Panc1 (cell line): ENCODE data around the gene ODC1. TPM values are rescaled to one million over a fixed set of nuclear protein-coding genes. Genes with fewer than 3 reads are reported as not detected.
"Not testable (repeated sequence)": the region's sequence is repeated elsewhere in the genome, so short reads cannot be mapped to it uniquely, and the experiment has no call there.

Experiments
- ATAC-seq: fragments of 200-7000 bp; cut with Tn5 transposase; 2 replicates; pipeline ENCODE4 v1.9.1; 2020; ENCODE audit warnings: mild to moderate bottlenecking, moderate library complexity
- BruUV-seq: library from RNA; stranded (reverse); fragments of 400-500 nt; replicated peaks from 2 replicates; lab custom pipeline; 2021; lab: Mats Ljungman, UMichigan
- CTCF ChIA-PET: fragments of 300-600 bp; sonication (Branson Sonifier 250); formaldehyde crosslinking; loops from one replicate; lab custom pipeline; 2022; ENCODE audit warnings: antibody characterized with exemption; lab: Charles Lee
- POLR2A ChIA-PET: fragments of 300-600 bp; sonication (Branson Sonifier 250); formaldehyde crosslinking; loops from one replicate; lab custom pipeline; 2022; ENCODE audit warnings: antibody characterized with exemption; lab: Charles Lee
- DNase-seq: peaks from one replicate; pipeline ENCODE4 v3.0.0-alpha.2; 2010; ENCODE audit warnings: low read depth, low spot score
- H3K27ac ChIP-seq: 2 replicates; pipeline ENCODE4 v1.5.1; 2011; ENCODE audit warnings: mild to moderate bottlenecking, low read length, inconsistent platforms
- H3K27me3 ChIP-seq: fragments of 200-500 bp; sonication (Bioruptor generic); 2 replicates; pipeline ENCODE4 v1.6.0; 2014; ENCODE audit warnings: low read length, inconsistent platforms; ENCODE audit not compliant: control insufficient read depth, insufficient read depth
- H3K36me3 ChIP-seq: fragments of 200-500 bp; sonication (Bioruptor generic); 2 replicates; pipeline ENCODE4 v1.5.1; 2014; ENCODE audit warnings: inconsistent platforms, mild to moderate bottlenecking, low read length, moderate library complexity; ENCODE audit not compliant: control insufficient read depth, insufficient read depth
- H3K4me1 ChIP-seq: 2 replicates; pipeline ENCODE4 v1.5.1; 2011; ENCODE audit warnings: inconsistent platforms, mild to moderate bottlenecking, low read length, moderate library complexity; ENCODE audit not compliant: control insufficient read depth, insufficient read depth
- H3K4me3 ChIP-seq, 2 experiments: 2 replicates each; pipeline ENCODE4 v1.5.1; 2011 to 2012; ENCODE audit warnings: low read depth in 2 of 2, low read length in 2 of 2, mild to moderate bottlenecking in 2 of 2, inconsistent platforms in 1 of 2, moderate library complexity in 1 of 2
- H3K9me3 ChIP-seq: fragments of 200-500 bp; sonication (Bioruptor generic); 2 replicates; pipeline ENCODE4 v1.5.1; 2014; ENCODE audit warnings: low read depth, mild to moderate bottlenecking, inconsistent platforms, low read length, moderate library complexity; ENCODE audit not compliant: control insufficient read depth, insufficient read depth
- CTCF ChIP-seq: fragments of 450-650 bp; IDR thresholded peaks from 2 replicates; pipeline ENCODE4 v1.5.1; 2017; ENCODE audit warnings: mild to moderate bottlenecking
- POLR2AphosphoS5 ChIP-seq: IDR thresholded peaks from 2 replicates; pipeline ENCODE4 v1.6.1; 2012; ENCODE audit warnings: mild to moderate bottlenecking, low read depth, low read length, moderate library complexity
- REST ChIP-seq, 2 experiments: IDR thresholded peaks; 2 replicates each; pipeline ENCODE4 v1.6.1; 2011 to 2012; ENCODE audit warnings: low read depth in 2 of 2, control low read depth in 1 of 2, low read length in 1 of 2, mild to moderate bottlenecking in 1 of 2, moderate library complexity in 1 of 2; ENCODE audit not compliant: insufficient read depth in 1 of 2
- SIN3A ChIP-seq: IDR thresholded peaks from 2 replicates; pipeline ENCODE4 v1.6.1; 2012; ENCODE audit warnings: low read depth, mild to moderate bottlenecking, low read length, moderate library complexity, borderline replicate concordance; ENCODE audit not compliant: insufficient read depth
- TCF7L2 ChIP-seq: IDR thresholded peaks from 2 replicates; pipeline ENCODE4 v1.6.1; 2011; ENCODE audit warnings: mild to moderate bottlenecking, low read depth, low read length, inconsistent platforms
- in situ Hi-C: cut with HindIII; loops from 2 replicates; pipeline ENCODE4 v1.10.0; 2016; ENCODE audit warnings: low sequenced_read_pairs, low pct_unique_long_range_greater_than_20kb
- intact Hi-C: fragments of 100-400 bp; cut with micrococcal nuclease; formaldehyde crosslinking; loops from one replicate; pipeline ENCODE4 v1.10.0; 2022; ENCODE audit not compliant: unreplicated experiment
- total RNA-seq: library from RNA; stranded (reverse); gene quantifications from one replicate; pipeline ENCODE4 v1.2.1, GENCODE V29; 2021; ENCODE audit not compliant: unreplicated experiment

ODC1 gene
- total RNA-seq, 1 experiment from 2014 or later, result 159 TPM

DNA sequence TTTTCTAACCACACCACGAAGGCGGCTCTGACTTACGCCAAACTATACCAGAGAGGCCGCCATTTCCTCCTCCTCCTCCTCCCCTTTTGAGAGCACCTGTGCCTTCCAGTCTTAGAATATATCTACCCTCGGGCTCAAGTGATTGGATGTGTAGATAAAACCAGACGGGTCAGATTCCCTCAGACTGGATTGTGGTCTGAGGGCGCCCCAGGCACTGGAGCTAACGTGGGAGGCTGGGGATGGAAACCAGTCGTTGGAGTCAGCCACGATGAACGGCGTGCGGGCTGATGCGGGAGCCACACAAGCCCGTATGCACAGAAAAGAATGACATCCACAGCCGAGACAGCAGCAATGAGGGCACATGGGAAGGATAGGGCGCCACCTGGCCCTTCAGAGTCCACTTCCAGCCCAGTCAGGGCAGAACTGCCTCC is 12.3 kb upstream of the ODC1 start:
- POLR2A ChIA-PET, result no interaction called here
- in situ Hi-C loops, result no loop called here
- no peaks in the 10 kb centered on the region for H3K36me3 ChIP-seq

GRCh38 chr2:10457846-10458598 is 9.9 kb upstream of the ODC1 start:
- no peak for TF ChIP-seq TCF7L2
- no peak for TF ChIP-seq POLR2AphosphoS5
- TF ChIP-seq REST (IDR thresholded peaks at IDR 0.05; ENCODE audit: insufficient read depth in 1 of 2, low read depth in 2 of 2, low read length in 1 of 2), result no peak
- no peak for TF ChIP-seq CTCF
- TF ChIP-seq SIN3A, result no peak
- H3K4me1 ChIP-seq, result no peaks in the 10 kb centered on the region
- no peaks in the 10 kb centered on the region for H3K9me3 ChIP-seq
- H3K4me3 ChIP-seq, result no peak overlapping the region
- intact Hi-C loops (loop anchor here (10.0 kb wide), 1 partner anchor 77 kb away; no protein-coding TSS in a partner anchor), in situ Hi-C loops (no loop called here)
- H3K27ac ChIP-seq, result no peak overlapping the region
- no peak for ATAC-seq
- ChIA-PET POLR2A (no interaction called here), CTCF (no interaction called here)
- DNase-seq, result no peak
- H3K36me3 ChIP-seq, result no peaks in the 10 kb centered on the region
- BruUV-seq, result no TSS peak
- H3K27me3 ChIP-seq, result no peaks in the 10 kb centered on the region

More for the DNA sequence above, 12.3 kb upstream of the ODC1 start:
- no peaks in the 10 kb centered on the region for H3K4me1 ChIP-seq
- ATAC-seq, result no peak
- TF ChIP-seq POLR2AphosphoS5, result no peak
- no peak for TF ChIP-seq TCF7L2
- no peak for TF ChIP-seq REST (IDR thresholded peaks at IDR 0.05; ENCODE audit: insufficient read depth in 1 of 2, low read depth in 2 of 2, low read length in 1 of 2)
- no peak for TF ChIP-seq CTCF
- no peak for TF ChIP-seq SIN3A
- no peak overlapping the region for H3K27ac ChIP-seq
- no TSS peak for BruUV-seq
- intact Hi-C loops, result no loop called here
- DNase-seq, result no peak
- no peaks in the 10 kb centered on the region for H3K9me3 ChIP-seq
- no peaks in the 10 kb centered on the region for H3K27me3 ChIP-seq
- CTCF ChIA-PET, result no interaction called here
- H3K4me3 ChIP-seq, result no peak overlapping the region

DNA sequence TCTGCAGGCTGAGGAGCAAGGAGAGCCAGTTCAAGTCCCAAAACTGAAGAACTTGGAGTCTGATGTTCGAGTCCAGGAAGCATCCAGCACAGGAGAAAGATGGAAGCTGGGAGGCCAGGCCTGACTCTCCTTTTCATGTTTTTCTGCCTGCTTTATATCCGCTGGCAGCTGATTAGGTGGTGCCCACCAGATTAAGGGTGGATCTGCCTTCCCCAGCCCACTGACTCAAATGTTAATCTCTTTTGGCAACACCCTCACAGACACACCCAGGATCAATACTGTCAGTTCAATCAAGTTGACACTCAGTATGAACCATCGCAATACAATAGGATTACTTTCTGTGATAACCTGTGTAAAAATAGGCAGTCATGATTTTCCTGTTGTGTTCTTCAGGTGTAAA is 9.1 kb upstream of the ODC1 start:
- CTCF ChIA-PET, H3K4me3 ChIP-seq, H3K9me3 ChIP-seq, H3K4me1 ChIP-seq, H3K27me3 ChIP-seq, ATAC-seq, in situ Hi-C loops, POLR2A ChIA-PET, H3K27ac ChIP-seq, DNase-seq, H3K36me3 ChIP-seq, BruUV-seq: not testable (repeated sequence)
- intact Hi-C loops, result loop anchor here (10.0 kb wide), 1 partner anchor 78 kb away; no protein-coding TSS in a partner anchor
